Activated CD4-positive, alpha-beta T cell treated with anti-CD3 and anti-CD28 coated beads for 36 hours (primary cell): Measurements from ENCODE around the gene DUS2. TPM values are rescaled to one million over a fixed set of nuclear protein-coding genes. Genes with fewer than 3 reads are reported as not detected.
"Not testable (repeated sequence)": the region's sequence is repeated elsewhere in the genome, so short reads cannot be mapped to it uniquely, and the experiment has no call there.

Experiments
- ATAC-seq: fragments of 200-7000 bp; cut with Tn5 transposase; one replicate; pipeline ENCODE4 v1.10.0; 2021; ENCODE audit warnings: mild to moderate bottlenecking, moderate library complexity
- CTCF ChIA-PET: fragments of 350-600 bp; sonication (Branson Sonifier 250); formaldehyde crosslinking; loops from one replicate; lab custom pipeline; 2021; ENCODE audit warnings: antibody characterized with exemption; lab: Charles Lee
- POLR2A ChIA-PET: fragments of 350-600 bp; sonication (Branson Sonifier 250); formaldehyde crosslinking; loops from one replicate; lab custom pipeline; 2021; ENCODE audit warnings: antibody characterized with exemption, inconsistent platforms; lab: Charles Lee
- DNase-seq: peaks from one replicate; pipeline ENCODE4 v3.0.0-alpha.2; 2020
- H3K27ac Mint-ChIP-seq: one replicate; pipeline ENCODE4 v1.8.0; 2021; ENCODE audit warnings: mixed read lengths
- H3K27me3 Mint-ChIP-seq: one replicate; pipeline ENCODE4 v1.8.0; 2021; ENCODE audit warnings: mixed read lengths
- H3K36me3 Mint-ChIP-seq: one replicate; pipeline ENCODE4 v1.8.0; 2021; ENCODE audit warnings: low read depth, mixed read lengths
- H3K4me1 Mint-ChIP-seq: one replicate; pipeline ENCODE4 v1.8.0; 2021; ENCODE audit warnings: mixed read lengths
- H3K4me3 Mint-ChIP-seq: one replicate; pipeline ENCODE4 v1.8.0; 2021; ENCODE audit warnings: mild to moderate bottlenecking, moderate library complexity, mixed read lengths
- H3K9me3 Mint-ChIP-seq: one replicate; pipeline ENCODE4 v1.8.0; 2021; ENCODE audit warnings: low read depth, mixed read lengths
- intact Hi-C, 2 experiments: fragments of 100-400 bp; cut with DNase I in 1 of 2; cut with micrococcal nuclease in 1 of 2; formaldehyde crosslinking; loops; one replicate each; pipeline versions ENCODE4 v1.14.2 to v1.15.1; 2022 to 2024; cut with DNase I, micrococcal nuclease
- total RNA-seq, 2 experiments: library from RNA; stranded (reverse); gene quantifications; one replicate each; pipeline ENCODE4 v1.2.3, GENCODE V29; 2021

DUS2 gene
- total RNA-seq, 2 experiments from 2014 or later: 29.5 to 33.1 TPM

- ATAC-seq, DNase-seq, intact Hi-C loops, POLR2A ChIA-PET, H3K27ac Mint-ChIP-seq, H3K27me3 Mint-ChIP-seq, H3K4me3 Mint-ChIP-seq: not testable (repeated sequence)
- Mint-ChIP-seq H3K36me3 (peaks cover 38% of the 10 kb centered on the region), H3K9me3 (peaks cover 32% of the 10 kb centered on the region), H3K4me1 (peaks cover 82% of the 10 kb centered on the region)
- CTCF ChIA-PET: interaction anchor here (1.4 to 1.7 kb wide), 3 partner anchors 15 to 119 kb away, joined by 4 to 6 read pairs (median 5); no protein-coding TSS in a partner anchor
These were observed 86.1 kb downstream of the DUS2 start for GRCh38 chr16:68109156-68109555.

GRCh38 chr16:68110611-68111010, 87.5 kb downstream of the DUS2 start:
- DNase-seq, ATAC-seq, H3K27me3 Mint-ChIP-seq, H3K4me3 Mint-ChIP-seq, intact Hi-C loops, POLR2A ChIA-PET, H3K27ac Mint-ChIP-seq: not testable (repeated sequence)
- CTCF ChIA-PET: interaction anchor here (1.3 to 1.4 kb wide), 2 partner anchors 16 to 118 kb away, joined by 4 to 6 read pairs; no protein-coding TSS in a partner anchor
- Mint-ChIP-seq H3K9me3 (peaks cover 26% of the 10 kb centered on the region), H3K36me3 (peaks cover 32% of the 10 kb centered on the region), H3K4me1 (peaks cover 81% of the 10 kb centered on the region)

GRCh38 chr16:68111379-68111778, 88.3 kb downstream of the DUS2 start:
- intact Hi-C loops: no loop called here
- CTCF ChIA-PET: interaction anchor here (0.6 to 1.4 kb wide), 3 partner anchors 17 to 441 kb away, joined by 3 to 6 read pairs (median 4); no protein-coding TSS in a partner anchor
- no peak overlapping the region for H3K27ac Mint-ChIP-seq
- no peak overlapping the region for H3K4me3 Mint-ChIP-seq
- DNase-seq: no peak
- no peak for ATAC-seq
- H3K36me3 Mint-ChIP-seq: peaks cover 32% of the 10 kb centered on the region
- POLR2A ChIA-PET: no interaction called here
- H3K27me3 Mint-ChIP-seq: no peaks in the 10 kb centered on the region
- H3K9me3 Mint-ChIP-seq: peaks cover 25% of the 10 kb centered on the region
- peaks cover 81% of the 10 kb centered on the region for H3K4me1 Mint-ChIP-seq

- ATAC-seq: no peak
These were observed 90.1 kb downstream of the DUS2 start for GRCh38 chr16:68113059-68113761.

GRCh38 chr16:68113765-68114240, 90.7 kb downstream of the DUS2 start:
- ATAC-seq: no peak

More at GRCh38 chr16:68113059-68113761, 90.1 kb downstream of the DUS2 start:
- peaks cover 83% of the 10 kb centered on the region for H3K4me1 Mint-ChIP-seq
- H3K36me3 Mint-ChIP-seq: peaks cover 28% of the 10 kb centered on the region
- DNase-seq: no peak
- H3K9me3 Mint-ChIP-seq: peaks cover 23% of the 10 kb centered on the region
- H3K27me3 Mint-ChIP-seq: no peaks in the 10 kb centered on the region
- CTCF ChIA-PET: interaction anchor here (0.9 to 1.0 kb wide), 2 partner anchors 19 to 27 kb away, joined by 3 read pairs; no protein-coding TSS in a partner anchor
- peak overlapping the region; percentile 27 for H3K27ac Mint-ChIP-seq
- H3K4me3 Mint-ChIP-seq: no peak overlapping the region
- POLR2A ChIA-PET: interaction anchor here (0.6 kb wide), 2 partner anchors 19 to 261 kb away, joined by 3 read pairs; no protein-coding TSS in a partner anchor
- intact Hi-C loops: no loop called here

GRCh38 chr16:68114939-68115338, 91.9 kb downstream of the DUS2 start:
- intact Hi-C loops: loop anchor here in 1 of 2 experiments (5.0 kb wide), 1 partner anchor 92 kb away; no protein-coding TSS in a partner anchor
- H3K27me3 Mint-ChIP-seq, POLR2A ChIA-PET, H3K9me3 Mint-ChIP-seq, H3K27ac Mint-ChIP-seq, ATAC-seq, H3K4me3 Mint-ChIP-seq, DNase-seq: not testable (repeated sequence)
- CTCF ChIA-PET: interaction anchor here (0.7 kb wide), 2 partner anchors 22 to 30 kb away, joined by 3 read pairs; no protein-coding TSS in a partner anchor
- Mint-ChIP-seq H3K36me3 (peaks cover 17% of the 10 kb centered on the region), H3K4me1 (peaks cover 87% of the 10 kb centered on the region)

More at GRCh38 chr16:68113765-68114240, 90.7 kb downstream of the DUS2 start:
- Mint-ChIP-seq H3K4me3 (no peak overlapping the region), H3K27me3 (no peaks in the 10 kb centered on the region), H3K27ac (no peak overlapping the region), H3K36me3 (peaks cover 25% of the 10 kb centered on the region), H3K4me1 (peaks cover 85% of the 10 kb centered on the region), H3K9me3 (peaks cover 18% of the 10 kb centered on the region)
- ChIA-PET POLR2A (interaction anchor here (0.6 kb wide), 1 partner anchor 20 kb away, joined by 3 read pairs; no protein-coding TSS in a partner anchor), CTCF (interaction anchor here (0.6 to 0.9 kb wide), 2 partner anchors 28 to 1167 kb away, joined by 3 read pairs; no protein-coding TSS in a partner anchor)
- DNase-seq: peak; percentile 18
- intact Hi-C loops: no loop called here

DNA sequence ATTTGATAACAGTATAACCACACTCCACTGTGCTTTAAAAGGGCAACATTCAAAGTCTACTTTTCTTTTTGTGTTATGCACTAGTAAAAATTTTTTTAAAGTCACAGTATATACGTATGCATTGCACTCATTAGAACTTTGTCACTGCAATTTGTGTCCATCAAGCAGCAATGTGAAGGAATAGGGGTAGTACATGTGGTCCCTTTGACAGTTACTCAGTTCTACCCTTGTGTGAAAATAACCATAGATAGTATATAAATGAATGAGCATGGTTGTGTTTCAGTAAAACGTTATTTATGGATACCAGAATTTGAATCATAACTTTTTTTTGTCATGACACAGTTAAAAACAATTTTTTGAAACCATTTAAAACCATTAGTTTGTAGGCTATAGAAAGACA, 92.8 kb downstream of the DUS2 start:
- H3K9me3 Mint-ChIP-seq: peaks cover 4% of the 10 kb centered on the region
- POLR2A ChIA-PET: no interaction called here
- intact Hi-C loops: loop anchor here (1.0 to 5.0 kb wide), 3 partner anchors 21 to 91 kb away; no protein-coding TSS in a partner anchor
- ATAC-seq: peak; percentile 68
- no peak for DNase-seq
- CTCF ChIA-PET: interaction anchor here (0.6 to 5.6 kb wide), 2 partner anchors 21 to 68 kb away, joined by 3 to 56 read pairs; no protein-coding TSS in a partner anchor
- peaks cover 12% of the 10 kb centered on the region for H3K36me3 Mint-ChIP-seq
- no peak overlapping the region for H3K4me3 Mint-ChIP-seq
- H3K27ac Mint-ChIP-seq: no peak overlapping the region
- H3K27me3 Mint-ChIP-seq: no peaks in the 10 kb centered on the region
- H3K4me1 Mint-ChIP-seq: peaks cover 90% of the 10 kb centered on the region

GRCh38 chr16:68116256-68116867, 93.3 kb downstream of the DUS2 start:
- Mint-ChIP-seq H3K4me1 (peaks cover 87% of the 10 kb centered on the region), H3K9me3 (peaks cover under 1% of the 10 kb centered on the region), H3K36me3 (peaks cover 9% of the 10 kb centered on the region), H3K27ac (no peak overlapping the region), H3K4me3 (no peak overlapping the region), H3K27me3 (no peaks in the 10 kb centered on the region)
- intact Hi-C loops: loop anchor here (1.0 to 5.0 kb wide), 3 partner anchors 22 to 91 kb away; no protein-coding TSS in a partner anchor
- no peak for DNase-seq
- CTCF ChIA-PET: interaction anchor here (2.1 to 5.6 kb wide), 2 partner anchors 14 to 22 kb away, joined by 10 to 56 read pairs; no protein-coding TSS in a partner anchor
- POLR2A ChIA-PET: no interaction called here
- peak; percentile 48 for ATAC-seq

GRCh38 chr16:68117884-68118283, 94.8 kb downstream of the DUS2 start:
- Mint-ChIP-seq H3K27me3 (no peaks in the 10 kb centered on the region), H3K4me3 (no peak overlapping the region), H3K36me3 (peaks cover 14% of the 10 kb centered on the region), H3K4me1 (peaks cover 88% of the 10 kb centered on the region), H3K9me3 (no peaks in the 10 kb centered on the region), H3K27ac (peak overlapping the region; percentile 21)
- DNase-seq: no peak
- intact Hi-C loops: loop anchor here (2.0 to 5.0 kb wide), 2 partner anchors 23 to 89 kb away; no protein-coding TSS in a partner anchor
- POLR2A ChIA-PET: interaction anchor here (0.7 kb wide), 1 partner anchor 24 kb away, joined by 3 read pairs; no protein-coding TSS in a partner anchor
- ATAC-seq: peak; percentile 41
- CTCF ChIA-PET: interaction anchor here (0.9 to 5.6 kb wide), 5 partner anchors 10 to 34 kb away, joined by 3 to 56 read pairs (median 10); no protein-coding TSS in a partner anchor

GRCh38 chr16:68118954-68119353, 95.9 kb downstream of the DUS2 start:
- not testable (repeated sequence) for H3K9me3 Mint-ChIP-seq, H3K27ac Mint-ChIP-seq

More at GRCh38 chr16:68118954-68119353, 95.9 kb downstream of the DUS2 start:
- Mint-ChIP-seq H3K4me1 (peaks cover 78% of the 10 kb centered on the region), H3K36me3 (peaks cover 13% of the 10 kb centered on the region)
- CTCF ChIA-PET: interaction anchor here (0.8 to 5.6 kb wide), 7 partner anchors 10 to 81 kb away, joined by 3 to 56 read pairs (median 3); no protein-coding TSS in a partner anchor
- POLR2A ChIA-PET, H3K4me3 Mint-ChIP-seq, ATAC-seq, H3K27me3 Mint-ChIP-seq, DNase-seq: not testable (repeated sequence)
- intact Hi-C loops: loop anchor here in 1 of 2 experiments (5.0 kb wide), 1 partner anchor 88 kb away; no protein-coding TSS in a partner anchor
